ENCODE measurements around the gene GLS. TPM values are rescaled to one million over a fixed set of nuclear protein-coding genes. Genes with fewer than 3 reads are reported as not detected.

Gene GLS
- total and polyA plus RNA-seq, 2 of the 13 experiments (the other 11 are each of a cell fraction or from before 2014, with no cell fraction given) = 78.6 to 183 TPM

GRCh38 chr2:190881598-190882410 lies 1.2 kb downstream of the GLS start (continued):
- TF ChIP-seq ZNF318 (CRISPR knock-in tag; IDR thresholded peaks at IDR 0.05) = peak; percentile 71; the same call in 1 of the 2 replicates
- no peak for TF ChIP-seq ZNF484 (CRISPR knock-in tag; IDR thresholded peaks at IDR 0.05; ENCODE audit: borderline replicate concordance, low read depth)
- no peak for TF ChIP-seq ARHGAP35 (CRISPR knock-in tag; IDR thresholded peaks at IDR 0.05; ENCODE audit: borderline replicate concordance)
- TF ChIP-seq ZBTB49 (CRISPR knock-in tag; IDR thresholded peaks at IDR 0.05; ENCODE audit: borderline replicate concordance) = no peak
- no peak for TF ChIP-seq HNF1B (CRISPR knock-in tag; IDR thresholded peaks at IDR 0.05)
- peak; percentile 51; the same call in 1 of the 2 replicates for TF ChIP-seq PAXIP1 (CRISPR knock-in tag; conservative IDR thresholded peaks at IDR 0.05)
- TF ChIP-seq TBX2 (CRISPR knock-in tag; IDR thresholded peaks at IDR 0.05; ENCODE audit: borderline replicate concordance) = 0 out of 2 replicates have a peak, but pooled peaks have one; percentile 38
- no peak for TF ChIP-seq NCOA5 (CRISPR knock-in tag; IDR thresholded peaks at IDR 0.05)
- peak; percentile 77 for TF ChIP-seq HOXA5 (CRISPR knock-in tag; IDR thresholded peaks at IDR 0.05)
- no peak for TF ChIP-seq ZNF737 (CRISPR knock-in tag; IDR thresholded peaks at IDR 0.05; ENCODE audit: borderline replicate concordance)
- no peak for TF ChIP-seq SETDB1 (CRISPR knock-in tag; IDR thresholded peaks at IDR 0.05; ENCODE audit: borderline replicate concordance)

Data from HepG2 (cell line).